GM12878 (cell line): ENCODE measurements around the gene GABRP. TPM values are rescaled to one million over a fixed set of nuclear protein-coding genes. Genes with fewer than 3 reads are reported as not detected.

Experiments used
- ATAC-seq: fragments of 200-7000 bp; cut with Tn5 transposase; 3 replicates; pipeline ENCODE4 v1.9.1; 2020; ENCODE audit warnings: mild to moderate bottlenecking, moderate library complexity
- BruUV-seq: library from RNA; stranded (reverse); fragments of 400-500 nt; replicated peaks from 2 replicates; lab custom pipeline; 2021; lab: Mats Ljungman, UMichigan
- CTCF ChIA-PET: fragments of 300-600 bp; sonication (Branson Sonifier 250); formaldehyde crosslinking; extraction: SDS; loops from one replicate; lab custom pipeline; 2021; ENCODE audit warnings: inconsistent platforms; lab: Yijun Ruan, JAX
- POLR2A ChIA-PET: fragments of 350-600 bp; formaldehyde crosslinking; extraction: SDS; loops from one replicate; lab custom pipeline; 2021; ENCODE audit warnings: inconsistent platforms; lab: Charles Lee
- RAD21 ChIA-PET: fragments of 300-600 bp; sonication (Branson Sonifier 250); formaldehyde crosslinking; loops from one replicate; lab custom pipeline; 2023; ENCODE audit warnings: antibody characterized with exemption; ENCODE audit not compliant: unreplicated experiment; lab: Charles Lee
- SMC1A ChIA-PET: fragments of 300-600 bp; sonication (Branson Sonifier 250); formaldehyde crosslinking; loops from one replicate; lab custom pipeline; 2023; ENCODE audit not compliant: unreplicated experiment, uncharacterized antibody; lab: Charles Lee
- DNase-seq: peaks from one replicate; pipeline ENCODE4 v3.0.0-alpha.2; 2011; ENCODE audit warnings: low read depth, low spot score
- FAIRE-seq: peaks from 3 replicates; lab custom pipeline; 2011; peaks lifted over from hg19 to GRCh38; lab: Jason Lieb, UNC
- H2AFZ ChIP-seq: 2 replicates; pipeline ENCODE4 v1.6.0; 2011; ENCODE audit warnings: low read depth, low read length, control low read depth; ENCODE audit not compliant: control insufficient read depth
- H3K27ac ChIP-seq: 2 replicates; pipeline ENCODE4 v1.5.1; 2011; ENCODE audit warnings: control low read depth; ENCODE audit not compliant: control insufficient read depth, insufficient read depth
- H3K27me3 ChIP-seq, 2 experiments: replicated peaks in 1 of 2; 2 replicates each; pipeline versions ENCODE4 v1.6.0 to v1.6.1; 2011; ENCODE audit warnings: low read length in 1 of 2; ENCODE audit not compliant: control insufficient read depth in 2 of 2, insufficient read depth in 2 of 2
- H3K36me3 ChIP-seq, 2 experiments: 2 replicates each; pipeline ENCODE4 v1.5.1; 2011; ENCODE audit warnings: low read length in 1 of 2; ENCODE audit not compliant: control insufficient read depth in 2 of 2, insufficient read depth in 2 of 2
- H3K4me1 ChIP-seq: 2 replicates; pipeline ENCODE4 v1.6.1; 2011; ENCODE audit warnings: mild to moderate bottlenecking, low read length, moderate library complexity, mixed read lengths; ENCODE audit not compliant: control insufficient read depth, insufficient read depth
- H3K4me2 ChIP-seq: 2 replicates; pipeline ENCODE4 v1.6.0; 2011; ENCODE audit warnings: control low read depth; ENCODE audit not compliant: control insufficient read depth, insufficient read depth
- H3K4me3 ChIP-seq: fragments of 200-600 bp; sonication (generic); 2 replicates; pipeline ENCODE4 v1.5.1; 2016
- H3K79me2 ChIP-seq: 2 replicates; pipeline ENCODE4 v1.6.0; 2011; ENCODE audit warnings: low read length; ENCODE audit not compliant: control insufficient read depth, insufficient read depth
- H3K9ac ChIP-seq: 2 replicates; pipeline ENCODE4 v1.8.0; 2011; ENCODE audit warnings: low read length, control low read depth, mixed read lengths; ENCODE audit not compliant: control insufficient read depth, insufficient read depth
- H3K9me3 ChIP-seq: replicated peaks from 3 replicates; pipeline ENCODE4 v1.5.1; 2011; ENCODE audit warnings: mild to moderate bottlenecking, low read length; ENCODE audit not compliant: control insufficient read depth, insufficient read depth
- H4K20me1 ChIP-seq: 2 replicates; pipeline ENCODE4 v1.6.0; 2011; ENCODE audit not compliant: control insufficient read depth, insufficient read depth
- CEBPB ChIP-seq, 2 experiments: fragments of 150-350 bp in 1 of 2; IDR thresholded peaks; 2 replicates each; pipeline ENCODE4 v1.6.1; 2012 to 2014; ENCODE audit warnings: low read depth in 2 of 2, low read length in 2 of 2, borderline replicate concordance in 1 of 2, inconsistent platforms in 1 of 2
- GATAD2B ChIP-seq: fragments of 450-650 bp; conservative IDR thresholded peaks from 2 replicates; pipeline ENCODE4 v1.6.1; 2017; ENCODE audit warnings: low read depth, mild to moderate bottlenecking, moderate library complexity
- HDAC6 ChIP-seq: fragments of 200-600 bp; sonication (generic); IDR thresholded peaks from one replicate; pipeline ENCODE4 v1.8.0; 2017; ENCODE audit warnings: antibody characterized with exemption; ENCODE audit not compliant: unreplicated experiment
- LARP7 ChIP-seq: fragments of 450-650 bp; IDR thresholded peaks from 2 replicates; pipeline ENCODE4 v1.6.1; 2017; ENCODE audit warnings: mild to moderate bottlenecking
- MLLT1 ChIP-seq: fragments of 450-650 bp; IDR thresholded peaks from 2 replicates; pipeline ENCODE4 v1.6.1; 2016; ENCODE audit warnings: mild to moderate bottlenecking
- NFYA ChIP-seq: IDR thresholded peaks from 2 replicates; pipeline ENCODE4 v1.6.1; 2011; ENCODE audit warnings: low read depth, mild to moderate bottlenecking, low read length, improper control_type of control experiment, borderline replicate concordance
- POU2F2 ChIP-seq: IDR thresholded peaks from 3 replicates; pipeline ENCODE4 v1.6.1; 2011; ENCODE audit warnings: low read depth, mild to moderate bottlenecking, low read length, borderline replicate concordance
- SP1 ChIP-seq: IDR thresholded peaks from one replicate; pipeline ENCODE4 v1.6.1; 2011; ENCODE audit warnings: low read depth, low read length
- STAT1 ChIP-seq: fragments of 450-650 bp; conservative IDR thresholded peaks from 2 replicates; pipeline ENCODE4 v1.6.1; 2014; ENCODE audit warnings: antibody characterized with exemption, mild to moderate bottlenecking
- SUPT20H ChIP-seq: IDR thresholded peaks from 2 replicates; pipeline ENCODE4 v1.6.1; 2011; ENCODE audit warnings: low read depth, mild to moderate bottlenecking, low read length, moderate library complexity, borderline replicate concordance; ENCODE audit not compliant: control insufficient read depth
- TCF7 ChIP-seq: IDR thresholded peaks from 2 replicates; pipeline ENCODE4 v1.6.1; 2014; ENCODE audit warnings: antibody characterized with exemption, borderline replicate concordance
- YY1 ChIP-seq: IDR thresholded peaks from 2 replicates; pipeline ENCODE4 v1.6.1; 2011; ENCODE audit warnings: low read depth, mild to moderate bottlenecking, low read length
- ZBTB11 ChIP-seq: fragments of 450-650 bp; formaldehyde crosslinking; IDR thresholded peaks from 2 replicates; pipeline ENCODE4 v1.5.0; 2022; ENCODE audit warnings: mild to moderate bottlenecking, missing genetic modification characterization
- WGBS: methylation state at CpG from one replicate; pipeline ENCODE4 v1.1.6; 2016; ENCODE audit warnings: low lambda C conversion rate; ENCODE audit not compliant: insufficient replicate concordance, insufficient coverage; ENCODE audit errors: missing lambda C conversion rate; 5-methylcytosine and 5-hydroxymethylcytosine counted together
- in situ Hi-C: fragments of 300-500 bp; cut with MboI; formaldehyde crosslinking; loops from 9 replicates; pipeline ENCODE4 v1.14.3; 2018; ENCODE audit warnings: mixed read lengths
- intact Hi-C: fragments of 100-400 bp; cut with micrococcal nuclease; formaldehyde crosslinking; loops from one replicate; pipeline ENCODE4 v1.14.2; 2022; ENCODE audit not compliant: unreplicated experiment
- polyA plus RNA-seq, 11 experiments: library from polyadenylated mRNA; depleted of rRNA in 4 of 11; unstranded in 6 of 11; stranded (reverse) in 5 of 11; fragments of >200 nt; fragmentation: Nextera tagmentation in 4 of 11; fragmentation: Illumina TruSeq in 1 of 11; extraction: Ambion mirVana in 4 of 11; extraction: Trizol in 1 of 11; gene quantifications; 1 replicate in 1 of 11; 2 replicates in 10 of 11; pipeline versions ENCODE4 v1.2.1 to v1.2.3, GENCODE V29; 2011 to 2016; ENCODE audit warnings: inconsistent platforms in 2 of 11, missing spikeins in 2 of 11, low read depth in 1 of 11
- total RNA-seq, 4 experiments: library from RNA; depleted of rRNA in 3 of 4; stranded (reverse); fragments of >200 nt in 3 of 4; fragmentation: Illumina TruSeq in 1 of 4; extraction: Trizol in 1 of 4; gene quantifications; 2 replicates each; pipeline versions ENCODE4 v1.2.1 to v1.2.3, GENCODE V29; 2013 to 2021
- TF ChIP-seq, protein P1 (sequence below): fragments of 450-650 bp; IDR thresholded peaks from 2 replicates; pipeline ENCODE4 v1.6.1; 2018; ENCODE audit warnings: borderline replicate concordance, mild to moderate bottlenecking; ENCODE audit not compliant: partially characterized antibody
- TF ChIP-seq, protein P2 (sequence below): IDR thresholded peaks from 2 replicates; pipeline ENCODE4 v1.6.1; 2011; ENCODE audit warnings: low read depth, mild to moderate bottlenecking, low read length, moderate library complexity, borderline replicate concordance; ENCODE audit errors: extremely low read depth

Gene GABRP
- total and polyA plus RNA-seq, 10 of the 15 experiments (the other 5 are each of a cell fraction or from before 2014, with no cell fraction given) = 0.04 TPM; not detected in 9

GRCh38 chr5:170761048-170761707 is 22.3 kb upstream of the GABRP start:
- Histone ChIP-seq H3K4me3 (no peak overlapping the region), H3K9me3 (no peaks in the 10 kb centered on the region), H3K4me2 (no peak overlapping the region), H2AFZ (no peak overlapping the region), H4K20me1 (no peaks in the 10 kb centered on the region), H3K36me3 (no peaks in the 10 kb centered on the region), H3K9ac (no peak overlapping the region), H3K79me2 (no peaks in the 10 kb centered on the region), H3K27ac (no peak overlapping the region), H3K4me1 (no peaks in the 10 kb centered on the region), H3K27me3 (peaks cover 0 to 2% of the 10 kb centered on the region in 2 experiments; a peak in 1 of 4 replicates)
- no peak for FAIRE-seq
- POLR2A ChIA-PET = no interaction called here
- ATAC-seq = no peak
- WGBS = 54% methylated on average over 7 of the region's 7 CpGs
- no TSS peak for BruUV-seq
- in situ Hi-C loops = no loop called here
- no peak for DNase-seq
- SMC1A ChIA-PET = no interaction called here
- RAD21 ChIA-PET = no interaction called here
- no peak for TF ChIP-seq LARP7
- TF ChIP-seq TCF7 = no peak
- TF ChIP-seq GATAD2B = no peak
- no peak for TF ChIP-seq NFYA
- TF ChIP-seq, protein P1, sequence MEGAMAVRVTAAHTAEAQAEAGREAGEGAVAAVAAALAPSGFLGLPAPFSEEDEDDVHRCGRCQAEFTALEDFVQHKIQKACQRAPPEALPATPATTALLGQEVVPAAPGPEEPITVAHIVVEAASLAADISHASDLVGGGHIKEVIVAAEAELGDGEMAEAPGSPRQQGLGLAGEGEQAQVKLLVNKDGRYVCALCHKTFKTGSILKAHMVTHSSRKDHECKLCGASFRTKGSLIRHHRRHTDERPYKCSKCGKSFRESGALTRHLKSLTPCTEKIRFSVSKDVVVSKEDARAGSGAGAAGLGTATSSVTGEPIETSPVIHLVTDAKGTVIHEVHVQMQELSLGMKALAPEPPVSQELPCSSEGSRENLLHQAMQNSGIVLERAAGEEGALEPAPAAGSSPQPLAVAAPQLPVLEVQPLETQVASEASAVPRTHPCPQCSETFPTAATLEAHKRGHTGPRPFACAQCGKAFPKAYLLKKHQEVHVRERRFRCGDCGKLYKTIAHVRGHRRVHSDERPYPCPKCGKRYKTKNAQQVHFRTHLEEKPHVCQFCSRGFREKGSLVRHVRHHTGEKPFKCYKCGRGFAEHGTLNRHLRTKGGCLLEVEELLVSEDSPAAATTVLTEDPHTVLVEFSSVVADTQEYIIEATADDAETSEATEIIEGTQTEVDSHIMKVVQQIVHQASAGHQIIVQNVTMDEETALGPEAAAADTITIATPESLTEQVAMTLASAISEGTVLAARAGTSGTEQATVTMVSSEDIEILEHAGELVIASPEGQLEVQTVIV = no peak
- TF ChIP-seq, protein P2, sequence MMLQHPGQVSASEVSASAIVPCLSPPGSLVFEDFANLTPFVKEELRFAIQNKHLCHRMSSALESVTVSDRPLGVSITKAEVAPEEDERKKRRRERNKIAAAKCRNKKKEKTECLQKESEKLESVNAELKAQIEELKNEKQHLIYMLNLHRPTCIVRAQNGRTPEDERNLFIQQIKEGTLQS = no peak
- no peak for TF ChIP-seq HDAC6
- no peak for TF ChIP-seq YY1
- TF ChIP-seq MLLT1 = no peak
- TF ChIP-seq POU2F2 = no peak
- no peak for TF ChIP-seq SP1
- TF ChIP-seq SUPT20H = no peak
- TF ChIP-seq ZBTB11 (CRISPR knock-in tag) = no peak
- no peak for TF ChIP-seq STAT1
- TF ChIP-seq CEBPB (IDR thresholded peaks at IDR 0.05; ENCODE audit: borderline replicate concordance in 1 of 2, low read depth in 2 of 2, low read length in 2 of 2) = no peak
- TF ChIP-seq, all 136 proteins: peak for 0
- intact Hi-C loops = no loop called here
- CTCF ChIA-PET = no interaction called here
